Measurements from ENCODE around the gene ISG20. TPM values are rescaled to one million over a fixed set of nuclear protein-coding genes. Genes with fewer than 3 reads are reported as not detected.

Gene ISG20
- total RNA-seq, 1 donor = 3.3 TPM

Small RNAs within 50 kb of the gene (small RNA-seq; reads per million reads assigned to genes)
- gene MIR1179 (1.3 reads per million, percentile 42 among the genes with 10 or more reads in this experiment), gene MIR7-2 (1.7 reads per million, percentile 58 among the genes with 10 or more reads in this experiment)

Other genes with a start within 250 kb of the ISG20 start
- gene MRPL46, start 171.6 kb upstream of the ISG20 start, total RNA-seq = 11.2 and 13.0 TPM in 2 replicates
- 17.7 and 18.3 TPM in 2 replicates for gene MRPS11, start 171.3 kb upstream of the ISG20 start, total RNA-seq
- 7.6 and 9.4 TPM in 2 replicates for gene DET1, start 92.3 kb upstream of the ISG20 start, total RNA-seq
- 43.9 and 46.3 TPM in 2 replicates for gene AEN, start 17.7 kb upstream of the ISG20 start, total RNA-seq
- 4.7 and 12.7 TPM in 2 replicates for gene ACAN, start 164.4 kb downstream of the ISG20 start, total RNA-seq

Measured in osteoblast (primary cell).